Measurements from ENCODE around the gene XCL1. TPM values are rescaled to one million over a fixed set of nuclear protein-coding genes. Genes with fewer than 3 reads are reported as not detected.

Gene XCL1
- total and polyA plus RNA-seq, 2 experiments from 2014 or later, result 0.24 TPM; not detected in 1

DNA sequence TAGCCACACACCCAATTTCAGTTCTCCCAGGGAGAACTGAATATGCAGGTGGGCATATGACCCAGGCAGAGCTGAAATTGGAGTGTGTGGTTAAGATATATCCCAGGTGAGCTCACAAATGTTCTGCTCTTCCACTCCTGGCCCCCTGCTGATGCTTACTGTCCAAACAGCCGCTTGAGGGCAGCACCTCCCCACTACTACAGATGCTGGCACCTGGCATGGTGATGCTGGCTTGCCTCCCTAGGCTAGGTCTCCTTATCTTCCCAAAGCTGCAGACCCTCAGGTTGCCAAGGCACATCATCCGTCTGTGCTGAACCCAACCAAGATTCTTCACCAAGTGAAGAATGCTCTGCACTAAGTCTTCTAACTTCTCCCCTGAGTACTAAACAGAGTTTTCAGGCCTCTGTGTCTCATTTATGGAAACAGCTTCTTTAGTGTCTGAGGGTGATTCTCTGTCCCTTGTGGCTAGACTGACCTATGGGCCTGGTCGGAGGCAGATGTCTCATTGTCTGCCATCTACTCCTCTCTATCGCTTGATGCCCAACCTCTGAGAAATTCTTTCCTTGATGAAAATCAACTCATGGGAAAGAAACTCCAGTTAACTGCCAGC lies 27.2 kb downstream of the XCL1 start:
- peak overlapping the region; percentile 49; the same call in 1 of the 2 replicates for H2AFZ ChIP-seq
- no peaks in the 10 kb centered on the region for H3K9me2 ChIP-seq (ENCODE audit: insufficient read depth)
- H3K36me3 ChIP-seq (ENCODE audit: insufficient read depth), result no peaks in the 10 kb centered on the region
- Mint-ChIP-seq H3K27me3 (ENCODE audit: insufficient read depth, low read depth, poor library complexity) (no peaks in the 10 kb centered on the region), H3K9me3 (no peaks in the 10 kb centered on the region), H3K4me1 (peaks cover 1% of the 10 kb centered on the region; the same call in 2 of the 3 replicates), H3K27ac (no peak overlapping the region), H3K4me3 (no peak overlapping the region), H3K36me3 (ENCODE audit: low read depth) (no peaks in the 10 kb centered on the region)
- H3K4me3 ChIP-seq, result no peak overlapping the region
- H3K79me2 ChIP-seq (replicated peaks; ENCODE audit: insufficient read depth), result no peaks in the 10 kb centered on the region
- DNase-seq (ENCODE audit: low spot score) (peak; percentile 96), ATAC-seq (peak; percentile 98)
- no peak overlapping the region for H3K27ac ChIP-seq (ENCODE audit: low read depth)
- H3K4me2 ChIP-seq, result no peak overlapping the region
- TF ChIP-seq ZNF462 (CRISPR knock-in tag; IDR thresholded peaks at IDR 0.05) (0 out of 2 replicates have a peak, but pooled peaks have one; percentile 8), EZH2 (IDR thresholded peaks at IDR 0.05; ENCODE audit: low read depth, unreplicated experiment) (no peak)
- TF ChIP-seq, protein P1, sequence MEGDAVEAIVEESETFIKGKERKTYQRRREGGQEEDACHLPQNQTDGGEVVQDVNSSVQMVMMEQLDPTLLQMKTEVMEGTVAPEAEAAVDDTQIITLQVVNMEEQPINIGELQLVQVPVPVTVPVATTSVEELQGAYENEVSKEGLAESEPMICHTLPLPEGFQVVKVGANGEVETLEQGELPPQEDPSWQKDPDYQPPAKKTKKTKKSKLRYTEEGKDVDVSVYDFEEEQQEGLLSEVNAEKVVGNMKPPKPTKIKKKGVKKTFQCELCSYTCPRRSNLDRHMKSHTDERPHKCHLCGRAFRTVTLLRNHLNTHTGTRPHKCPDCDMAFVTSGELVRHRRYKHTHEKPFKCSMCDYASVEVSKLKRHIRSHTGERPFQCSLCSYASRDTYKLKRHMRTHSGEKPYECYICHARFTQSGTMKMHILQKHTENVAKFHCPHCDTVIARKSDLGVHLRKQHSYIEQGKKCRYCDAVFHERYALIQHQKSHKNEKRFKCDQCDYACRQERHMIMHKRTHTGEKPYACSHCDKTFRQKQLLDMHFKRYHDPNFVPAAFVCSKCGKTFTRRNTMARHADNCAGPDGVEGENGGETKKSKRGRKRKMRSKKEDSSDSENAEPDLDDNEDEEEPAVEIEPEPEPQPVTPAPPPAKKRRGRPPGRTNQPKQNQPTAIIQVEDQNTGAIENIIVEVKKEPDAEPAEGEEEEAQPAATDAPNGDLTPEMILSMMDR (conservative IDR thresholded peaks at IDR 0.05; ENCODE audit: low read depth in 2 of 2), result peak; percentile 79 to 97
- H3K4me1 ChIP-seq (ENCODE audit: insufficient read depth), result no peaks in the 10 kb centered on the region
- no peaks in the 10 kb centered on the region for H3K27me3 ChIP-seq (ENCODE audit: insufficient read depth)
- no peaks in the 10 kb centered on the region for H3F3A ChIP-seq (replicated peaks; ENCODE audit: low read depth)
- no peaks in the 10 kb centered on the region for H4K20me1 ChIP-seq (replicated peaks; ENCODE audit: insufficient read depth)

Data from GM23338 (cell line).